B cell (primary cell): ENCODE data around the gene RIC3. TPM values are rescaled to one million over a fixed set of nuclear protein-coding genes. Genes with fewer than 3 reads are reported as not detected.

ENCODE experiments used
- ATAC-seq: fragments of 200-7000 bp; cut with Tn5 transposase; one replicate; pipeline ENCODE4 v1.10.0; 2021; ENCODE audit warnings: low read depth, mild to moderate bottlenecking, moderate number of reproducible peaks, moderate library complexity
- CTCF ChIA-PET: fragments of 350-600 bp; sonication (Branson Sonifier 250); formaldehyde crosslinking; loops from one replicate; lab custom pipeline; 2021; ENCODE audit warnings: antibody characterized with exemption, inconsistent platforms; lab: Charles Lee
- POLR2A ChIA-PET: fragments of 350-600 bp; sonication (Branson Sonifier 250); formaldehyde crosslinking; loops from one replicate; lab custom pipeline; 2021; ENCODE audit warnings: antibody characterized with exemption; lab: Charles Lee
- DNase-seq: peaks from one replicate; pipeline ENCODE4 v3.0.0; 2013
- H2AFZ ChIP-seq: 2 replicates; pipeline ENCODE4 v1.6.1; 2012; ENCODE audit warnings: mild to moderate bottlenecking, low read depth, low read length; ENCODE audit not compliant: insufficient read depth, poor library complexity, severe bottlenecking
- H3K27ac ChIP-seq, 2 donors: 1 replicate in 1 of 2; 2 replicates in 1 of 2; pipeline ENCODE4 v1.5.1; 2012 to 2013; ENCODE audit warnings: low read length in 2 of 2, mild to moderate bottlenecking in 2 of 2, moderate library complexity in 1 of 2
- H3K27me3 ChIP-seq, 4 experiments: fragments of 200-600 bp in 1 of 4; sonication (generic) in 1 of 4; replicated peaks in 1 of 4; 1 replicate in 2 of 4; 2 replicates in 2 of 4; pipeline versions ENCODE4 v1.6.1 to v1.7.0; 2013 to 2016; ENCODE audit warnings: low read length in 3 of 4, mild to moderate bottlenecking in 2 of 4, mixed read lengths in 1 of 4, moderate library complexity in 1 of 4; ENCODE audit not compliant: insufficient read depth in 4 of 4, control insufficient read depth in 3 of 4; ENCODE audit errors: control extremely low read depth in 1 of 4
- H3K36me3 ChIP-seq, 2 experiments: replicated peaks in 1 of 2; 1 replicate in 1 of 2; 2 replicates in 1 of 2; pipeline versions ENCODE4 v1.6.1 to v1.7.1; 2013; ENCODE audit warnings: low read length in 1 of 2; ENCODE audit not compliant: insufficient read depth in 2 of 2, control insufficient read depth in 1 of 2; ENCODE audit errors: control extremely low read depth in 1 of 2, extremely low read depth in 1 of 2
- H3K4me1 ChIP-seq, 2 donors: fragments of 200-600 bp in 1 of 2; sonication (generic) in 1 of 2; 1 replicate in 1 of 2; 2 replicates in 1 of 2; pipeline versions ENCODE4 v1.5.1 to v1.6.1; 2013 to 2017; ENCODE audit warnings: low read length in 2 of 2; ENCODE audit not compliant: control insufficient read depth in 2 of 2, insufficient read depth in 2 of 2
- H3K4me2 ChIP-seq: replicated peaks from 2 replicates; pipeline ENCODE3; 2012; ENCODE audit warnings: mild to moderate bottlenecking, low read depth, low read length; ENCODE audit not compliant: poor library complexity, severe bottlenecking
- H3K4me3 ChIP-seq, 5 experiments: fragments of 200-600 bp in 1 of 5; sonication (generic) in 1 of 5; 1 replicate in 3 of 5; 2 replicates in 2 of 5; pipeline versions ENCODE4 v1.5.1 to v1.7.0; 2011 to 2016; ENCODE audit warnings: low read length in 4 of 5, mild to moderate bottlenecking in 4 of 5, low read depth in 2 of 5, control low read depth in 1 of 5, moderate library complexity in 1 of 5; ENCODE audit not compliant: insufficient read depth in 1 of 5; ENCODE audit errors: control extremely low read depth in 1 of 5, extremely low read depth in 1 of 5
- H3K79me2 ChIP-seq: fragments of 200-600 bp; sonication (generic); one replicate; pipeline ENCODE4 v1.6.0; 2016; ENCODE audit warnings: low read length; ENCODE audit not compliant: control insufficient read depth, insufficient read depth
- H3K9ac ChIP-seq: fragments of 200-600 bp; sonication (generic); 2 replicates; pipeline ENCODE4 v1.6.1; 2017; ENCODE audit warnings: mild to moderate bottlenecking, low read length, moderate library complexity
- H3K9me3 ChIP-seq, 3 donors: one replicate each; pipeline versions ENCODE4 v1.6.1 to v1.7.1; 2013; ENCODE audit warnings: low read length in 2 of 3; ENCODE audit not compliant: control insufficient read depth in 2 of 3, insufficient read depth in 1 of 3; ENCODE audit errors: control extremely low read depth in 1 of 3
- H4K20me1 ChIP-seq: 2 replicates; pipeline ENCODE4 v1.6.0; 2012; ENCODE audit warnings: mild to moderate bottlenecking, low read length; ENCODE audit not compliant: insufficient read depth, control insufficient read depth, poor library complexity, severe bottlenecking
- H3K27ac Mint-ChIP-seq: one replicate; pipeline ENCODE4 v1.8.0; 2021; ENCODE audit warnings: mixed read lengths
- H3K27me3 Mint-ChIP-seq: one replicate; pipeline ENCODE4 v1.8.0; 2021; ENCODE audit warnings: mixed read lengths
- H3K4me1 Mint-ChIP-seq: one replicate; pipeline ENCODE4 v1.8.0; 2021; ENCODE audit warnings: mixed read lengths
- H3K4me3 Mint-ChIP-seq: one replicate; pipeline ENCODE4 v1.8.0; 2021; ENCODE audit warnings: mixed read lengths
- H3K9me3 Mint-ChIP-seq: one replicate; pipeline ENCODE4 v1.8.0; 2022; ENCODE audit warnings: mixed read lengths; ENCODE audit not compliant: insufficient read depth
- EZH2 ChIP-seq: IDR thresholded peaks from 2 replicates; pipeline ENCODE4 v1.6.1; 2012; ENCODE audit warnings: borderline replicate concordance, low read depth, mild to moderate bottlenecking, moderate library complexity, low read length; ENCODE audit not compliant: insufficient read depth, poor library complexity, severe bottlenecking
- WGBS: methylation state at CpG from one replicate; pipeline ENCODE4 v1.1.5; 2013; ENCODE audit warnings: missing lambda C conversion rate; ENCODE audit not compliant: insufficient coverage; 5-methylcytosine and 5-hydroxymethylcytosine counted together
- intact Hi-C: fragments of 100-400 bp; cut with micrococcal nuclease; formaldehyde crosslinking; loops from one replicate; pipeline ENCODE4 v1.10.0; 2022
- polyA plus RNA-seq: library from polyadenylated mRNA; depleted of rRNA; stranded (reverse); fragments of >200 nt; gene quantifications from 2 replicates; pipeline ENCODE4 v1.2.3, GENCODE V29; 2012
- total RNA-seq, 2 donors: library from RNA; stranded (reverse); fragments of 120-200 nt in 1 of 2; gene quantifications; 1 replicate in 1 of 2; 2 replicates in 1 of 2; pipeline versions ENCODE4 v1.2.3 to v1.2.4, GENCODE V29; 2013 to 2022
- TF ChIP-seq, protein P1 (sequence below): fragments of 200-600 bp; IDR thresholded peaks from one replicate; pipeline ENCODE4 v1.8.0; 2022; ENCODE audit warnings: antibody characterized with exemption, mild to moderate bottlenecking

RIC3 gene
- total and polyA plus RNA-seq, 2 donors (not counting 1 experiment from before 2014, with no cell fraction given), result 62.4 to 74.6 TPM

DNA sequence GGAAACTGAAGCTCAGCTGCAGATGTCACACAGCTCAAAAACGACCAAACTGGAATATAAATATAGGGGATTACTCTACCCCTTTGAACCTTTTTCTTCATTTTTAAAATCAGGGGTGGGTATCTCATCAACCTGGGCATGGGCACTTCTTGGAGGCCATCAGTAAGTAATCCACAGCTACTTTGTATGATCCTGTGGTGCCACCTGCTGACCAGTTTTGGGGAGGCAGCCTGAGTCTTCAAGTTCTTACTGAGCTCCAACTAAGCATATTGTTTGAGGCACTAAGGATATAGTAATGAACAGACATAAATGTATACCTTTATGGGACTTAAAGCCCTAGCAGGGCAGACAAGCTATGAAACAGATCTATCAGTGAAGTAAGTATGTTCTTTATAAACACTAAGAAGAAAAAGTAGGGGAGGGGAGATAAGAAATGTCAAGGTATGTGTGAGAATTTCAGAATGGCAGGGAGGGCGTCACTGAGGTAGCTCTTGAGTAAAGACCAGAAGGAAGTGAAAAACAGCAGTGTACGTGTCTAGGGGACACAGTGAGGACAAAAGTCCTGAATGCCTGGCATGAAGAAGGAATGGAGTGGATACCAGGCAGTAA, 69.4 kb downstream of the RIC3 start:
- Histone ChIP-seq H3K79me2 (no peaks in the 10 kb centered on the region), H3K9ac (no peak overlapping the region), H2AFZ (no peak overlapping the region), H3K4me2 (no peak overlapping the region), H3K27ac (no peak overlapping the region), H3K27me3 (no peaks in the 10 kb centered on the region), H3K36me3 (peaks cover 0 to 9% of the 10 kb centered on the region in 2 experiments), H3K9me3 (no peaks in the 10 kb centered on the region), H3K4me3 (no peak overlapping the region), H3K4me1 (no peaks in the 10 kb centered on the region), H4K20me1 (no peaks in the 10 kb centered on the region)
- ChIA-PET POLR2A (no interaction called here), CTCF (interaction anchor here (0.6 to 6.9 kb wide), 43 partner anchors 11 to 1288 kb away, joined by 3 to 121 read pairs (median 4); partner anchors contain the start of genes EIF3F and LMO1)
- DNase-seq (peak; percentile 69), ATAC-seq (peak; percentile 64)
- WGBS, result 53% methylated on average over 2 of the region's 3 CpGs
- Mint-ChIP-seq H3K27me3 (no peaks in the 10 kb centered on the region), H3K9me3 (no peaks in the 10 kb centered on the region), H3K4me3 (no peak overlapping the region), H3K27ac (no peak overlapping the region), H3K4me1 (peaks cover 2% of the 10 kb centered on the region)
- TF ChIP-seq EZH2, result no peak
- TF ChIP-seq, protein P1, sequence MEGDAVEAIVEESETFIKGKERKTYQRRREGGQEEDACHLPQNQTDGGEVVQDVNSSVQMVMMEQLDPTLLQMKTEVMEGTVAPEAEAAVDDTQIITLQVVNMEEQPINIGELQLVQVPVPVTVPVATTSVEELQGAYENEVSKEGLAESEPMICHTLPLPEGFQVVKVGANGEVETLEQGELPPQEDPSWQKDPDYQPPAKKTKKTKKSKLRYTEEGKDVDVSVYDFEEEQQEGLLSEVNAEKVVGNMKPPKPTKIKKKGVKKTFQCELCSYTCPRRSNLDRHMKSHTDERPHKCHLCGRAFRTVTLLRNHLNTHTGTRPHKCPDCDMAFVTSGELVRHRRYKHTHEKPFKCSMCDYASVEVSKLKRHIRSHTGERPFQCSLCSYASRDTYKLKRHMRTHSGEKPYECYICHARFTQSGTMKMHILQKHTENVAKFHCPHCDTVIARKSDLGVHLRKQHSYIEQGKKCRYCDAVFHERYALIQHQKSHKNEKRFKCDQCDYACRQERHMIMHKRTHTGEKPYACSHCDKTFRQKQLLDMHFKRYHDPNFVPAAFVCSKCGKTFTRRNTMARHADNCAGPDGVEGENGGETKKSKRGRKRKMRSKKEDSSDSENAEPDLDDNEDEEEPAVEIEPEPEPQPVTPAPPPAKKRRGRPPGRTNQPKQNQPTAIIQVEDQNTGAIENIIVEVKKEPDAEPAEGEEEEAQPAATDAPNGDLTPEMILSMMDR, result peak; percentile 88
- intact Hi-C loops, result loop anchor here (1.0 to 2.0 kb wide), 2 partner anchors 66 to 1001 kb away; no protein-coding TSS in a partner anchor

DNA sequence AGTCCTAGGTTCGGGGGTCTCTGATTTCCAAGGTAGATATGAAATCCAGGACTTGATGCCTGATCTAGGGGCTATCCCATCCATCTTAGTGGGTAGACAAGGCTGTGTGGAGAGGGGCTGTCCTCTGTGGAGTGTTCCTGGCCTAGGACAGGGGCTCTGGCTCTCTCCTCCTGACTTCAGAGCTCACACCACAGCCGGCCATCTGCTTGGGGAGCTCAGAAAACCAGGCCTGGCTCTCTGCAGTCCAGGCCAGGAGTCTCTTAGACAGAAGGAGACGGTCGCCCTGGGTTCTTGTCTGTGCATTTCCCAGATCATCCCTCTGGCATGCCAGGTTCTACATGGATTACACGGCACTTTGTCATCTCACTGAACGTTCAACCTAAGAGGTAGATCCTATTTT, 69.9 kb downstream of the RIC3 start:
- ChIA-PET CTCF (interaction anchor here (0.8 to 6.9 kb wide), 28 partner anchors 10 to 1287 kb away, joined by 3 to 121 read pairs (median 4); partner anchors contain the start of genes EIF3F and LMO1), POLR2A (no interaction called here)
- Histone ChIP-seq H3K9me3 (no peaks in the 10 kb centered on the region), H3K4me3 (no peak overlapping the region), H3K9ac (no peak overlapping the region), H3K4me1 (no peaks in the 10 kb centered on the region), H3K36me3 (peaks cover 0 to 5% of the 10 kb centered on the region in 2 experiments), H3K4me2 (no peak overlapping the region), H4K20me1 (no peaks in the 10 kb centered on the region), H3K27ac (no peak overlapping the region), H3K27me3 (no peaks in the 10 kb centered on the region), H2AFZ (no peak overlapping the region), H3K79me2 (no peaks in the 10 kb centered on the region)
- no peaks in the 10 kb centered on the region for H3K27me3 Mint-ChIP-seq
- DNase-seq (no peak), ATAC-seq (no peak)
- WGBS, result 86% methylated on average over 4 of the region's 6 CpGs
- H3K9me3 Mint-ChIP-seq, result no peaks in the 10 kb centered on the region
- intact Hi-C loops, result loop anchor here (1.0 to 2.0 kb wide), 2 partner anchors 66 to 1000 kb away; no protein-coding TSS in a partner anchor
- TF ChIP-seq EZH2, result no peak
- TF ChIP-seq, protein P1, result no peak
- H3K4me3 Mint-ChIP-seq, result no peak overlapping the region
- H3K4me1 Mint-ChIP-seq, result peaks cover 2% of the 10 kb centered on the region
- no peak overlapping the region for H3K27ac Mint-ChIP-seq
